GM18907 (cell line): ENCODE results near the gene LRRC27.

Experiments
- ATAC-seq: cut with Tn5 transposase; IDR thresholded peaks from one replicate; pipeline ENCODE4 v1.9.1; 2021; ENCODE audit warnings: mild to moderate bottlenecking, moderate library complexity; ENCODE audit not compliant: unreplicated experiment

The LRRC27 gene

DNA sequence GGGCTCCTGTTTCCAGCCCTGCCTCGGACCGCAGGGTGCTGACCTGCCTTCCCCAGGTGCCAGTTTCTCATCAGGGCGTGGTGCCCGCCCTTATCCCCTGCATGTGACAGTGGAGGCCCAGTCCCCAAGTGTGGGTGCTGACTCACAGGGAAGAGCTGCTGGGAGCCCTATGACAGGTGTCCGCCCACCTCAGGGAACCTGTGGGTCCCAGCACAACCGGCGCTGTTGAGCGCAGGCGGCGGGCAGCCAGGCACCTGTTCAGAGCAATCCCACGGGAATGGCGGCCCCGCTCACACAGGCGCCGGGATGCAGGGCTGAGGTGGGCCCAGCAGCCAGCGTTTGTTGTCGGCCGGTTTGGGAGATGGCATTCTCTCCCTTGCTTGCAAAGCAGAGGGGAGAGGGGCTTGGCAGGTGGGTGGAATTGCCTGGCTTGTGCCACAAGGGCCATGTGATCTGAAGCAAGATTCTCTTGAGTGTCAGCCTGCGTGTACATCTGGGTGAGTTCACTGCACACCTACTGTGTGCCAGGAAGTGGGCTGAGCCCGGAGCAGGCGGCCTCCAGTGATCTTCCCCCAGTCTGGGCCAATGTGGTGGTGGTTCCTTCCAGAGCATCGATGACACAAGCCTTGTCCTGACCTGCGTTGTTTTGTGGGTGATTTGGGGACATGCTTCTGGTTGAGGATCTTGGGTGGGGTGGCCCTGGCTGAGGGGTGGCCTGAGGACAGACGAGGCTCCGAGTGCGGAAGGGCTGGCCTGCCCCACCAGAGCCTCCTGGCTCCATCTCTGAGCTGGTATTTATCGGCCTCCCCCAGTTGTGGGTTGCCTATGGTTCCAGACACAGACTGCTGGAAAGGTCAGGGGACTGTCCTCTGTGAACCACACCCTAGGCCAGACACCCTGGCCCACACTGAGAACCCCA is 67.4 kb downstream of the LRRC27 start:
- no peak for ATAC-seq

DNA sequence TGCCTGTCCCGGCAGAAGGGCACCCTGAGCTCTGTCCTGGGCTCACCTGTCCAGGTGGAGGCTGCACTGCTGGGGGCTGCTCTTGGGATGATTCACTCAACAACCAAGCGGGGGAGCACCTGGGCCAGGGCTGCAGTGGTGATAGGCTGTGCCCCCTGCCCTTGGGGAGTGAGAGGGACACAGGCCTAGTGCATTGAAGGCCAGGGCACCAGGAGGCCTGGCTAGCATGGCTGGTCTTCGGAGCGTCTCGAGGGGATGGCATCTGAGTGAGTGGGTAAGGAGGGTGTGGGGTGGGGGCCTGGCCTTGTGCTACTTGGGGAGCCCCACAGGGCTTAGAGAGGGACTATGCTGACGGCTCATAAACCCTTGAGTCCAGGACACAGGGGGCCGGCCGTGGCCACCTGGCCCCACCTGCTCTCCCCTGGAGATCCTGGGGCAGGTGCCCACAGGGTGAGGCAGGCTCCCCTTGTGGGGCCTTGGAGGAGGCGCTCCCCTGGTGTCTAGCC is 68.1 kb downstream of the LRRC27 start:
- no peak for ATAC-seq

DNA sequence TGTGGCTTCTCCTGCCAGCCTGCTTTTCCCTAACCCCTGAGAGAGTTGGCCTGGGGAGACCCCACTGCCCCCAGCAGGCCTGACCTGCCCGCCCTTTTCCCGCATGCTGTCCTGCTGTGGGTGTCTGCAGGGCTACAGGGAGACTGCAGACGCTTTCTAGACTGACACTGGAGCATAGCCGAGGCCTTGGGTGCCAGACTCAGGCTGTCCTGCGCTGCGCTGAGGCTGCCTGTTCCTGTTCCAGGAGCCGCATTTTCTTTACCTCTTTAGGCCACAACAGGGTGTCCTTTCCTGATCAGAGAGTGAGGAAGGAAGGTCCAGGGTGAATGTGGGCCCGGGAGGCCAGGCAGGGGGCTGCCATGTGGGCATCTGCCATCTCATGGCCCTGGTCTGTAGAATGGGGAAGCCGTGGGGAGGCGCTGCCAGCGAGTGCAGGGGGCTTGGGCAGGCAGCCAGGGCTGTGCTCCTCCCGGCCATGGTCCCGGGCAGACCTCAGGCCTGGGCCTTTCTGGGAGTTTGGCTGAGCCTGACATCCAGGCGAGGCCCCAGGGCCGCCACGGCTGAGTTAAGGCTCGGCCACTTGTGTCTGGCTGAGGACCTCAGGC is 68.7 kb downstream of the LRRC27 start:
- ATAC-seq = no peak

DNA sequence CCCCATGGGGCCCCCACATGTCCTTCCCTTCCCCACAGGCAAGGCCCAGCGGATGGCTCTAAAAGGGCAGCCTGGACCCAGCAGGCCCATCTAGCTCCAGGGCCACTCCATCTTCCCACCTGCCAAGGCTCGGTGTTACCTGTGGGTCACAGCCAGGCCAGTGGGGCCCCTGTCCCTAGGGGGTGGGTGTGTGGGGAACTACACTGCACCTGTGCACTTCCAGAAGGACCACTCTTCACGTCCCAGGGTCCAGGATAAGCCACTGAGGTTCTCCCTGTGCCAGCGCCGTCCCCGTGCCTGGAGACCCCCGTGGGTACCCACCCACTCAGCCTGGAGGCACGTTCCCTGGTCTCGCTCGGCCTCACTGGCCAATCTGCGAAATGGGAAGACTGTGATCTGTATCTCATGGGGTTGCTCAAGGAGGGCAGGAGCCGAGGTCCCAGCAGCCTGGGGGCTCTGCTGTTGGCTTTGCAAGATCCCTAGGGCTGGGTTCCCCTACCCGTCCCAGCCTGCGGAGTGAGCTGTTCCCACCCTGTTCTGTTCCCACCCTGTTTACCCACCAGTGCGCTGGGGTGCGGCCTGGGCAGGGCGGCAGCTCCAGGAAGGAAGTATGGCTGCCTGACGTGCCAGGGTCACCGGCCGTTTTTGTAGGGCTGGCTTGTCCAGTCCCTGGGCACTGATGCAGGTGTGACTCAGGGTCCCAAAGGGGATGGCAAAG is 69.6 kb downstream of the LRRC27 start:
- no peak for ATAC-seq

DNA sequence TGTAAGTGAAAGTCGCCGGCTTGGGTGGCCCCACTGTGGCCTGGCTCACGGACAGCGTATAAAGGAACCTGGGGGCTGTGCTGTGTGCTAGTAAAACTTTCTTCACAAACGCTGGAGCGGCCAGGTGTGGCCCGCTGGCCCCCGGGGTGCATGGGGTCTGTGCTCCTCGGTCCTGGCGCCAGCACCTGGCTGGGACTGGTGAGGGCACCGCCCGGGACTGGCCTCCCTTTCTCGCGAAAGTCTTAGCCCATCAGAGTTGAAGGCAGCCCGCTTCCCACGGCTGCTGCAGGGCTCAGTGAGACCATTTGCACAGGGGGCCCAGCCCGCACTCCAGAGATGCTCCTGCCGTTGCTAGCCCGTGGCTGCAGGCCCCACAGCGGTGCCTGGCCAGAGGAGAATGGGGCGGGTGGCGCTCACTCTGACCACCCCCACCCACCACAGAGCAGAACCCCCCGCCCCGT is 70.8 kb downstream of the LRRC27 start:
- ATAC-seq = no peak

DNA sequence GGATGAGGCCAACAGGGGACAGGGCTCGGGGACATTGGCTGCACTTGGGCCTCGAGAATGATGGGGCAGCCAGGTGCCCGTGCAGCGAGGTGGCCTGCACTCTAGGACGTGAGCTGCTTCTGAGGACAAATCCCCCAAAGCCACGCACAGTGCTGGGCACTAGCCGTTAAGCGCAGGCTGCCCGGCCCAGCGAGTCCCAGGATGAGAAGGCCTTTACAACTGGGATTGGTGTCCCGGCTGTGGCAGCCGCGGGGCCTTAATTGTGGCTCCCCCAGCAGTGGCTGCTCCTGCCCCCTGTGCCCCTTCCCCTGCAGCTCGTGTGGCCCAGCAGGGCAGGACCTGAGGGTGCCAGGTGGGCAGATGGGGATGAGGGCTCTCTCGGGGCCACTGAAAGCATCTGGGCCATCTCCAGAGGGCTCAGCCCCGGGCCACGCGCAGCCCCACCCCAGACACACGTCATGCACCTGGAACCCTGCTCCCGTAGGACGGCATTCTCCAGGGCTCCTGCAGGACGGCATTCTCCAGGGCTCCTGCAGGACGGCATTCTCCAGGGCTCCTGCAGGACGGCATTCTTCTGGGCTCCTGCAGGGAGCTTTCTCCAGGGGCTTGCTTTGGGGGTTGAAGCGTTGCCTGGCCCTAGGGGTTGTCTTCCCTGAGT is 71.6 kb downstream of the LRRC27 start:
- ATAC-seq = no peak

DNA sequence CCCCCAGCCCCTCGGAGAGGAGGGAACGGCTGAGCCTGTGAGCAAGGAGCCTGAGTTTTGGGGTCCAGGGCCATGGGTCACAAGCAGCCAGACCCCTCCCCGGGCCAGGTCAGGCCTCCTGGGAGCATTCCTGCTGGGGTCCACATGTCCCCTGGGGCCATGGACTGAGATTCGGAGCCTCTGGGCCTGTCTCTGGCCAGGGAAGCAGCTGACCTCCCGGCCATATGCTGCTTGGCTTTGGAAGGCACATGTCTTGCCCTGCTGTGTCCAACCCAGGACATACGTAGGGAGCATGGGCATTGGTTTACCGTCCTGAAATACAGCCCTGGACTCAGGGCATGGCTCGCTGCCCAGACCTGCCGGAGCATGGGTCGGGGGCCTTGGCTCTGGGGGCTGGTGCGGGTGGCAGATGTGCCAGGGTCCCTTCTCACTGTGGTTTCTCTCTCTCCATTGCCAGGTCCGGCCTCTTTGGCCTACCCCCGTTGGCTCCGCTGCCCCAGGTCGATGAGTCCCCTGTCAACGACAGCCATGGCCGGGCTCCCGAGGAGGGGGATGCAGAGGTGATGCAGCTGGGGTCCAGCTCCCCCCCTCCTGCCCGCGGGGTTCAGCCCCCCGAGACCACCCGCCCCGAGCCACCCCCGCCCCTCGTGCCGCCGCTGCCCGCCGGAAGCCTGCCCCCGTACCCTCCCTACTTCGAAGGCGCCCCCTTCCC is 72.3 kb downstream of the LRRC27 start:
- ATAC-seq = no peak

DNA sequence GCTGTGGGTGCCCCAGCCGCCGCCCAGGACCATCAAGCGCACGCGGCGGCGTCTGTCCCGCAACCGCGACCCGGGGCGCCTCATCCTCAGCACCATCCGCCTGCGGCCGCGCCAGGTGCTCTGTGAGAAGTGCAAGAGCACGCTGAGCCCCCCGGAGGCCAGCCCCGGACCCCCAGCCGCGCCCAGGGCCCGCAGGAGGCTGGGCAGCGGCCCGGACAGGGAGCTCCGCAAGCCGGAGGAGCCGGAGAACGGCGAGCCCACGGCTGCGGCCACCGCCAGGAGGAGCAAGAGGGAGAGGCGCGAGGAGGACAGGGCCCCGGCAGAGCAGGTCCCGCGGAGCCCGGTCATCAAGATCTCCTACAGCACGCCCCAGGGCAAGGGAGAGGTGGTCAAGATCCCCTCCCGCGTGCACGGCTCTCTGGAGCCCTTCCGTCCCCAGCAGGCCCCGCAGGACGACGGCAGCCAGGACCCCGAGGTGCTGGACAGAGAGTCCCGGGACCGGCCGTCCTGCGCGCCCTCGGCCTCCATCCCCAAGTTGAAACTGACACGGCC is 73.0 kb downstream of the LRRC27 start:
- no peak for ATAC-seq

DNA sequence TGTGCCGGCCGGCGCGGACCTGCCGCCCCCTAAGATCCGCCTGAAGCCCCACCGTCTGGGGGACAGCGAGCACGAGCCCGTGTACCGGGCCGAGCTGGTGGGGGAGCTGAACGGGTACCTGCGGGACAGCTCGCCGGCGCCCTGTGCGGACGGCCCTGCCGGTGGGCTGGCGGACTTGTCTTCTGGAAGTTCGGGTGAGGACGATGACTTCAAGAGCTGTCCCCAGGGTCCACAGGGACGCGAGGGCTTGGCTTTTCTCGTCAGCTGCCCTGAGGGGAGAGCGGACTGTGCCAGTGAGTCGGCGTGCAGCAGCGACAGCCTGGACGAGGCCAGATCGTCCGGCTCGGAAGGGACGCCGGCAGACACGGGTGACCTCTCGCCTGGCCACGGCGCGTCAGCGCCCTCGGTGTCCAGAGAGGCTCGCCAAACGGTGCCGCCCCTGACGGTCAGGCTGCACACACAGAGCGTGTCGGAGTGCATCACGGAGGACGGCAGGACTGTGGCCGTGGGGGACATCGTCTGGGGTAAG is 73.5 kb downstream of the LRRC27 start:
- ATAC-seq = no peak

DNA sequence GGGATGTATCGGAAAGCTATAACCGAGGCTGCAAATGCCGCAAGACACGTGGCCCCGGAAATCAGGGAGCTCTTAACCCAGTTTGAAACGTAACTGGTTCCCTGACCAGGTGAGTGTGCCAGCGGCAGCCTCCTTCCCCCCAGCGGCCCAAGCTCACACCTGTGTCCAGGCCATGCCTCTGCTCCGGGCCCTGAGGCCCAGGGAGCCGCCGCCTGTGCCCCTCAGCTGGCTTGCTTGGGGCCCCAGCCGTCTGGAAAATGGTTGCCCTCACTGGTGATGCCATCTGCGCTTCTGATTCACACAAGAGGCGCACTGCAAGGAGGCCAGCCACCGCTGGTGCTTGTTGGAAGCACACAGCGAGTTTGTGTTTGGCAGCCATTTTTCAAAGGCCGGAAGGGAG is 74.2 kb downstream of the LRRC27 start:
- ATAC-seq = no peak

DNA sequence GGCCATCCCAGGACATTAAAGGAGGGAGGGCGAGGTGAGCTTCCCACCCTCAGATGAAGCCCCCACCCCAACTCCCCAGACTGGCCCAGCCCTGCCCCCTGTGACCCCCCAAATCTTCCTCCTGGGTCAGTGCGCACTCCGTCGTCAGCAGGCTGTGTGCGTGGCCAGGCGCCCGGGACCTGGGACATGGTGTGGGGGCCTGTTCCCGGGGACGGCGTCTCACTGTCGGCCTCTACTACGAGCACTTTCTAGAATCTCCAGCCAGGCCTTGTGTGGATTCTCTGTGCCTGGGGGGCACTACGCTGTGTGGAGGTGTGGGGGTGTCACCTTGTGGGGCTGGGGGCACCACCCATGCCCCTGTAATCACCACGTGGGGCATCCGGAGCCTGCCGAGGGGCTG is 74.8 kb downstream of the LRRC27 start:
- ATAC-seq = no peak

DNA sequence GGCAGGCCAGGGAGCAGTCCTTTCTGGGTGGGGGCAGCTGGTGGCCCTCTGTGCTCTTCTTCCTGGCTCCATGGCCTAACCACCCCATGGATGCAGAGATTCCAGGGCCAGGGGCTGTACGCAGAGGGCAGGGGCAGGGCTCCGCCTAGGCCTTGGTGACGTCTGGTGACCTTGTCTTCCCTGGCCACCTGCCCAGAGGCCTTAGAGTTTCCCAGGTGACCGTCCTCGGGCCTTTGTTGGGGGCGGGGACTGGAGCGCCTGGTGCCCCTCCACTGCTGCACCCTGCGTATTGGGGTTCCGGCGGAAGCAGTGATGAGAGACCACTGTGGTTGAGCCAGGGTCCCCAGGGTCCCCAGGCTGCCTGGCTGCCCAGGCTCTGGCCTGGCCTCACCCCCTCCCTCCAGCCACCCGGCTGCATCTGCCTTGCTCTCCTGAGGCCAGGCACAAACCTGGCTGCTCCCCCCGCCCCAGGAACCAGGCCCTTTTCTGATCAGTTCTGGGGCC is 75.3 kb downstream of the LRRC27 start:
- ATAC-seq = no peak

DNA sequence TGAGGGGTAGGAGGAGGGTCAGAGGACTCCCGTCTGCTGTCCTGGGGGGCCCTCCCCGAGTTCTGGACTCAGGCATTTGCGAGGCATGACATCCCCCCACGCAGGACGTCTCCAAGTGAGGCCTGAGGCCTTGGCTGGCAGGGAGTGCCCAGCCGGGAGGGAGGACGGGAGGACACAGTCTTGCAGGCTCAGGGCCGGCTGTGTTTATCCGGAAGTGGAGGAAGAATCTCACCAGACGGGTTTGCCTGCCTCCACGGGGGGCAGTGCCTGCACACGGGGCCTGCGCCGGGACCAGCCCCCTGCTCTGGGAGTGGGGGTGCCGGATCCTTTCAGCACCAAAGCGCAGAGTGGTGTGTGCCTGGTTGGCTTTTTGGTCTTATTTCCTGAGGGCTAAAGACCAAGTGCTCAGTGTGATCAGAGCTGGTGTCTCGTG is 75.9 kb downstream of the LRRC27 start:
- ATAC-seq = no peak

DNA sequence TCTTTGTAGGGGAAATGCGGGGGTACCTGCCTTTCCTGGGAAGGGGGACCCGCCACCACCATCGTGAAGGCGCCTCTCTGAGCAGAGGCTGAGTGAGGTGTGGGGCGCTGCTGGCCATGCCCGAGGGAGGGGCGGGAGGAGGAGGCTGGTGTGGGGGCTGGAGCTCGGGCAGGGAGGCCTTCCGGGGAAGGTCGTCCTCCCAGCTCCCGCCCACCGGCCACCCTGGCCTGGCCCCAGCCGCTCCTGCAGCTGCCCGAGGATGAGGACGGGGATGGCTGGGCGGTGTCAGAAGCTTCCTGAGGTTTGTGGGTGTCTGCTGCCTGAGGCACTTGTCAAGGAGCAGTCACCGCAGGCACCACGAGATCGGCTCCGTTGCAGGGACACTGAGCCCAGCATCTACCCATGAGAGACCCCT is 76.4 kb downstream of the LRRC27 start:
- no peak for ATAC-seq

DNA sequence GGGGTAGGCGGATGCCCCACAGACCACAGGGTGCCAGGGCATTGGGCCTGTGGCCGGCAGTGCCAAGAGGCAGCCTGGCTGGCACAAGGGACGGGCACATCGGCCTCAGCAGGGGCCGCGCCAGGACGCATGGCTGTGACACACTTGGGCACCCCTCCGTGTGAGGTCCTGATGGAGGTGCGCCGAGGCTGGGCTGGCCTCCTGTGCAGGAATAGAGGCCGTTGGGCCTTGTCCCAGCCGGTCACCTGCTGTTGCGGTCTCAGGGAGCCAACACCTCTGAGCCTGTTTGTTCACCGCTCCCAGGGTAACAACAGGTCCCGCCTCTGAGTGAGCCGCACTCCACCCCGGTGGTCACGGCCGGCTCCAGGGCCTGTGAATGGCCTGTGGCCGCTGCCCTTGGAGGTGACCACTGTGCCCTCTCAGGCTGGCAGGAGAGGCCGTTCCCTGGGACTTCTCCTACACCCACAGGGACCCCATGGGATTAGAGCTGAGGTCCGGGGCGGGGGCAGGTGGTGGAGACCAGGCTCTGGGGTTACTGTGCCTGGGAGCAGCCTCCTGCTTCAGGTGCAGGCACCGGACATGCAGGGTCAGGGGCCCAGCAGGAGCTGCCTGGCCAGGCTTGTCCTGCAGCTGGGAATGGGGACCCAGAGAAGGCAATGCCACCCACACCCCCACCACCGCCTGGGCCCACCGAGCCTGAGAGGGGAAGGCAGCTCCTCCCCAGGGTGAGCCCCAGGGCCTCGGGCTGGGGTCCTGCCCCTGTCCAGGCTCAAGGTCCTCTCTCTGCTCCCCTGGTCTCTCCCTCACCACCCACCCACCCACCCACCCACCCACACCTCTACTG is 77.1 kb downstream of the LRRC27 start:
- no peak for ATAC-seq

DNA sequence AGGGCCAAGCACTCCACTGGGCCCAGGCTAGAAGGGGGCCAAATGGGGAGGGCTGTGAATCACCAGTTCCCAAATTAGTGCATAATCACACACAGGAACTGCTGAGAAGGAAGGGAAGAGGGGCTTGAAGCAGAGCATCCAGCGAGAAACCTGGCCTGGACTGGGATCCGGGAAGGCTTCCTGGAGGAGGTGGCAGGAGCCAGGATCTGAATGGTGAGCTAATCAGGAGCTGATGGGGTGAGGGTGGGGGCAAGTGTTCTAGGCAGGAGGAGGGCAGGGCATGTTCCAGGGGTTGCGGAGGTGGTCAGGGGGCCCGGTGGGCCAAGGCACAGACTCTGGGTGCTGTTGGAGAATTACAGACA is 77.7 kb downstream of the LRRC27 start:
- ATAC-seq = no peak

DNA sequence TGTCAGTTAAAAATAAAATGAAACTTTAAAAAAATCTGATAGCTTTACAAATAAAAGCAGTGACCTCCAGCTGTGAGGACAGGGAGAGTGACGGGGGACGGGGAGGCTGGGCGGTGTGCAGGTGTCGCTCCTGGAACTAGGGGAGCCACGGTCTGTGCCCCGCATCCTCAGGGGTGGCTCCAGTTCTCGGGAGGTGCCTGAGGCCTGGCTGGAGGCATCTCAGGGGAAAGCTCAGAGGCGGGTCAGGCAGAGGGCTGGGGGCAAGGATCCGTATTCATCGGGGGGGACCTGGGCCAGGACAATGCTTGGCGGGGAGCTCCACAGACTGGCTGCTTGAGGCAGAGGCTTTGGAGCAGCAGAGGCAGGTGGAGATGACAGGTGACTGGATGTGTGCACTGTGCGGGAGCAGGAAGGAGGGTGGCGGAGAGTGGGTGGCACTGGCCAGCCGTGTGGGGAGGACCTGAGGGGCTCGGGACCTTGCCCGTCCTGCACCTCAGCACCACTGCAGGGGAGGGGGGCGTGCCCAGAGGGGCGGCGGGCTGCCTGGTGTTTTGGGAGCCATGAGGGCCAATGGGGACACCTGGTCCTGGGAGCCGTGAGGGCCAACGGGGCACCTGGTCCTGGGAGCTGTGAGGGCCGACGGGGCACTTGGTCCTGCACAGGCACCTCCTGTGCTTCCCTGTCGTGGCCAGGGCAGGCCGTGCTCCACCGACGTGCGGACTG is 78.2 kb downstream of the LRRC27 start:
- ATAC-seq = no peak
